GM19023 (cell line): ENCODE measurements around the gene ABI2.
"Not testable (repeated sequence)": the region's sequence is repeated elsewhere in the genome, so short reads cannot be mapped to it uniquely, and the experiment has no call there.

Source experiments
- ATAC-seq: cut with Tn5 transposase; IDR thresholded peaks from one replicate; pipeline ENCODE4 v1.9.1; 2021; ENCODE audit warnings: mild to moderate bottlenecking, moderate library complexity; ENCODE audit not compliant: unreplicated experiment

Gene ABI2

DNA sequence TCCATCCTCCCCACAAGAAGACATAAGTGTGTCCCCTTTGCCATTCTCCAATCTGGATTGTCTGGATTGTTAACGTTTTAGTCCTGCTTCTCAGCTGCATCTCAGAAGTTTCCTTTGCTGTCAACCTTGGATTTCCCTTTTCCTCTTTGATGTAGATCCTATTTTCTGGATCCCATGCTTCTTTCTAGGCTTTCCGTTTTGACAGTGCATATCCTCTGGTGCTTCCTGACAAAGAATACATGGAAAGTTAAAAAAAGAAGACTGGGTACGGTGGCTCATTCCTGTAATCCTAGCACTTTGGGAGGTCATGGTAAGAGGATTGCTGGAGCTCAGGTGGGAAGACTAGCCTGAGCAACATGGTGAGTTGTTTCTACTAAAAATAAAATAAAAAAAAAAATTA lies 26.8 kb downstream of the ABI2 start:
- ATAC-seq, result no peak

GRCh38 chr2:203359450-203359849 lies 31.3 kb downstream of the ABI2 start:
- no peak for ATAC-seq

- no peak for ATAC-seq
These were observed 32.7 kb downstream of the ABI2 start for GRCh38 chr2:203360833-203361430.

DNA sequence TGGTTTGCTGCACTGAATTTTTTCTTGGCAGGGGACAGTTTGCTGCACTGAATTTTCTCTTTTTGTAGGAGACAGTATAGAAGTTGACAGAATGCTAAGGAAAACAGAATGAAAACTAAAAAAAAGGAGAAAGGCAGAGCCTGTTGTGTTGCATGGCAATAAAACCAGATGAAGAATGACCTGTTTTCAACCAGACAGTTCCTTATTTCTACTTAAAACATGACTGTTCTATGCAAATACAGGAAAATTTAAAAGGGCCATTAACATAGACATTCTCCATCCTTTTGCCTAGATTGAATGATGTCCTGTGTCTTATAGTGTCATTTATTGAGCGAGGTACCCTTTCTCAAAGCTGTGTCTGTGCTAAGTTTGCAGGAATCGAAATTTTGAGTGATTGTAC lies 33.3 kb downstream of the ABI2 start:
- no peak for ATAC-seq

DNA sequence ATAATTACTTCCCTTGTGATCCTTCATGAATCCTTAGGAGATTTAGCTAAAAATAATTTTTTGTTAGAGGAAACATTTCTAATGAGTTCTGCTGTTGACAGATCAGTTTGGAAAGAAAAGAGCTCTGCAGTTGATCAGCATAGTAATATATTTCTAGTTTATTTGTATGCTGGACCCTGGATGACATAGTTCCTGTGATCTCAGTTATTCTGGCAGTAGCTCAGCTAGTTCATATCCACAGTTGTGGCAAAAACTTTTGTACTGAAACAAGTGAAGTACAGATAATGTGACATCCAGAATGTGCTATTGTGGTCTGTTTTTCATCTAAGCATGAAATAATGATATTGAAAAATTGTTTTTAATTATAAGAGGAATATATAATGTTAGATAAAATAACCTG lies 33.7 kb downstream of the ABI2 start:
- ATAC-seq, result no peak

DNA sequence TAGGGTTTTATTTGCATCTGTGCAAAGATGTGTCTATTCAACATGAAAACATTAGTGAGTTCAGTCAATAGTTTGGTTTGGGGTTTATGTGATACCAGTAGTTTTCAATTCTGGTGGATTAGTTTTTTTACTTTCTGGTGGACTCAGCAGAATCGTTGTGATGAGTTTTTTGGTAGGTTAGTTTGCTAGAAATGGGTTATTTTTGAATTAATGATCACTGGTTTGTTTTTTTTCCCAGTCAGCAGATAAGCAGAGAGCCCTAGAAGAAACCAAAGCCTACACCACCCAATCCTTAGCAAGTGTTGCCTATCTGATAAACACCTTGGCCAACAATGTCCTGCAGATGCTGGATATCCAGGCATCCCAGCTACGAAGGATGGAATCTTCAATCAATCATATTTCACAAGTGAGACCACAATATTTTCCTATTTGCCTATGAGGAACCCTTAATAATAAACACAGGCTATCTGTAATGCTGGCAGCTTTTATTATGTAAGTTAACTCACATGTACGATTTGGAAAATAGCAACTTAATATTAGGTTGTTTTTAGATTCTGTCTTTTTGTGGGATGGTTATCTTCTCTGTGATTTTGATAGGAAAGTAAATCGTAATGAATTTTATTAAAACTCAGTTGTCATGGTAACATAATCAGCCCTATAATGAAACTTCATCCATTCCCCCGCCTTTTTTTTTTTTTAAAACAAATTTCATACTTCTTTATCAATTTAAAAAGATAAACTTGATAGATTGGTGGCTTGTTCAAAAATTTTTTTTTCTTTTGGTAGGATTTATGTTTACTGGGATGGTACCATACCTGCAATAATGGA lies 38.7 kb downstream of the ABI2 start:
- ATAC-seq, result no peak

DNA sequence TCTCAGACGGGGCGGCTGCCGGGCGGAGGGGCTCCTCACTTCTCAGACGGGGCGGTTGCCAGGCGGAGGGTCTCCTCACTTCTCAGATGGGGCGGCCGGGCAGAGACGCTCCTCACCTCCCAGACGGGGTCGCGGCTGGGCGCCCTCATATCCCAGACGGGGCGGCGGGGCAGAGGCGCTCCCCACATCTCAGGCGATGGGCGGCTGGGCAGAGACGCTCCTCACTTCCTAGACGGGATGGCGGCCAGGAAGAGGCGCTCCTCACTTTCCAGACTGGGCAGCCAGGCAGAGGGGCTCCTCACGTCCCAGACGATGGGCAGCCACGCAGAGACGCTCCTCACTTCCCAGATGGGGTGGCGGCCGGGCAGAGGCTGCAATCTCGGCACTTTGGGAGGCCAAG lies 44.5 kb downstream of the ABI2 start:
- ATAC-seq, result not testable (repeated sequence)

GRCh38 chr2:203376173-203376572 lies 48.0 kb downstream of the ABI2 start:
- ATAC-seq, result no peak

- ATAC-seq, result no peak
These were observed 51.0 kb downstream of the ABI2 start for GRCh38 chr2:203379156-203379555.

DNA sequence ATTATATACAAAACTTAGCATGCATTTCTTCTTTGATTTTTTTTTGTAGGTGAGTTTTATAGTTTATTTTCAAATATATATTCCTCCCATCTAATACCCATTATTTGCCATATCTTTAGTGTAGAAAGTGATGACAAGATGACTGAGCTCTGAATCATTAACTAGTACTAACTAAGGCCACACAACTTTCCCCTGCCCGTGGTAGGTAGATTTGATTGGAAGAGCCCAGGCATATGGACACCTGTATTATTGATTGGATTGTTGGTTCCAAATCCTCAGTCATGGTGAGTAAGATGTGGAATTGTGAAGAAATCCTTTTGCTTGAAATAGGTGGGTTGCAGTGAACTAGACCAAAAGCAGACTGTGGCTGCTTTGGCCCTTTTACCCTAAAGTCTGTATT lies 54.8 kb downstream of the ABI2 start:
- no peak for ATAC-seq

GRCh38 chr2:203388153-203388552 lies 60.0 kb downstream of the ABI2 start:
- not testable (repeated sequence) for ATAC-seq

GRCh38 chr2:203394519-203395227 lies 66.5 kb downstream of the ABI2 start:
- no peak for ATAC-seq

DNA sequence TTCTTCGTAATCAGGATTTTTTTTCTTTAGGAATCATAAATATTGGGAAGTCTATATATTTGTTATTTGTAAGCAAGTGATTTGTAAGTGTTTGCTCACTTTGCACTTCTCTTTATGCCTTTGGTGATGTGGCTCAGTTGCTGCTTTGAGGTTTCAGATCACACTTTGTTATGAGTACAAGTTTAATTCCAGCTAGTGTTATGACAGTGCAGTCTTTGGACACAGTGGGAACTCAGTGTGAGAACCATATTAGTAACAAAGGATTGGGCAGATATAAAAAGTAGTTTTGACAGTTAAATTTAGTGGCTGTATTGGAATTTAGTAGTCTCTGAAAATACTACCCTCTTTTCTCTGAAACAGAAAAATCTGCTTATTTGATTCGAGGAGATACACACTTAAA lies 67.7 kb downstream of the ABI2 start:
- no peak for ATAC-seq

- no peak for ATAC-seq
These were observed 68.5 kb downstream of the ABI2 start for GRCh38 chr2:203396667-203397066.

DNA sequence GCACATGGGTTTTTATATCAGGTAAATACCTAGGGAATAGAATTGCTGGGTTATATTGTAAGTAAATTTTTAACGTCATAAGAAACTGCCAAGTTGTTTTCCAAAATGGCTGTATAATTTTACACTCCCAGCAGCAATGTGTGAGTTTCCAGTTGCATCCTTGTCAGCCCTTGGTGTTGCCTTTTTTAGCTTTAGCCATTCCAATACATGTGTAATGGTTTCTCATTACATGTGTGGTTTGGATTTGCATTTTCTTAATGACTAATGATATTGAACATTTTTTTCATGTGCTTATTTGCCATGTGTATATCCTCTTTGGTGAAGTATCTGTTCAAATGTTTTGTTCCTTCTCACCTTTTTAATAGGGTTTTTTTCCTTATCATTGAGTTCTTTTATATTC lies 70.8 kb downstream of the ABI2 start:
- ATAC-seq, result no peak

- ATAC-seq, result no peak
These were observed 72.8 kb downstream of the ABI2 start for GRCh38 chr2:203400805-203401585.

DNA sequence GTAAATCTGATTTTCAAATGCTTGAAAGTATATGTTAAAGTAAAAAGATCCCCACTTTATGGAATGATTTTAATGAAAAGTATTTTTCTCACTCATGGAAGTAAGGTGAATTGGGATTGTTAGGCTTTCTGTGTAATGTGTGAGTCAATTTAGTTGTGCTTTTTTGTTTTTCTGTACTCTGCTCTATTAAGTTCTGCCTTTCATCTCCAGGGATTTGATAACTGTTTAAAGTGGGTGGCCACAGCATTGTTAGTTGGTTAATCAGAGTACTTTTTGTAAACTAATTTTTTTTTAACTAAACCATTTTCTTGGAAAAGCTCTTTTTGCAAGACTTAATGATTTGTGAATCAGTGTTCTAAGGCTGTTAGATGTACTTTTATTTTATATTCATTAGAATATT lies 76.8 kb downstream of the ABI2 start:
- no peak for ATAC-seq

GRCh38 chr2:203407496-203407895 lies 79.3 kb downstream of the ABI2 start:
- ATAC-seq, result no peak

- ATAC-seq, result no peak
These were observed 84.5 kb downstream of the ABI2 start for GRCh38 chr2:203412546-203413331.

DNA sequence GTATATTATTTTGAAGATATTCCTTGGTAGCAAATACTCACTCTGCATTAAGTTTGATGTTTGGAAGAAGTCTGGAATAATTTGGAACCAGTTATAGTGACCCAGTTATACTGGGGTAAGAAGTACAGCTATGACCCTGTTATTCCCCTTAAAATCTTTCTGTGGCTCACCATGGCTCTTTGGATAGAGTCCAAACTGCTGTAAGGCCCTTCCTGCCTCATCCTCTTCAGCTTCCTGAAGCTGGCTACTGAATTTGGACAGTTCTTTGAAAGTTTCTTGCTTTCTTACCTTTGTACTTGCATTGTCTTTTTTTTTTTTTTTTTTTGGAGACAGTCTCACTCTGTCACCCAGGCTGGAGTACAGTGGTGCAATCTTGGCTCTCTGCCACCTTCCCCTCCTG lies 85.6 kb downstream of the ABI2 start:
- no peak for ATAC-seq
